ENCODE results near the gene WNK3. TPM values are rescaled to one million over a fixed set of nuclear protein-coding genes. Genes with fewer than 3 reads are reported as not detected.

WNK3 gene
- total and polyA plus RNA-seq, 10 of the 15 experiments (the other 5 are each of a cell fraction or from before 2014, with no cell fraction given) = 0.02 to 0.15 (median 0.03) TPM; not detected in 1

DNA sequence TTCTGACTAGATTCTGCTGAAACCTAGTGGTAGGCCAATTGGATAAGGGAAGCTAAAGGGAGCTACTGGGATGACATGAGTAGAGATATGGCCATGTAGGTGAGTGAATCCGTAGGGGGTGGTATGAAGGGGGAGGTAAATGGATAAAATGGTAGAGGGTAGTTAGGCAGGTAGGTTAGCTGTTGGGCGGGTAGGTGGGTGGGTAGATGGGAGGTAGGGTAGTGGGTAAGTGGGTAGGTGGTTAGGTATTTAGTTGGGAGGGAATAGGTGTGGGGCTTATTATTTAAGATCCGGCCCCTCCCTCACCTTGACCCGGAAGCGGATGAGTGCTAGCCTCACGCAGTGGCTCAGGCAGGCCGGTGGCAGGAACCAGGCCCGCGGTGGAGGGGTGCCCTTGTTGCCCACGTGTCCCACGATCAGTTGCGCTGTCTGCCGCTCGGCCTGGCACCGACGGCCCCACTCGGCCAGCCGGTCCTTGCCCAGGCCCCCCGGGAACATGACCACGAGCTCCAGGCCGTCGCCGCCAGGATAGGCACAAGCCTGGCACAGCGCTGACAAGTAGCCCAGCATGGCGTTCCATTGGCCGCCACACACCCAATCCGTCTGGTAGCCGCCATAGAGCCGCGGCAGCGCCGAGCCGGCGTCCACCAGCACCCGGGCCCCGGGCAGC lies 175.5 kb downstream of the WNK3 start (continued):
- TF ChIP-seq, protein P1, sequence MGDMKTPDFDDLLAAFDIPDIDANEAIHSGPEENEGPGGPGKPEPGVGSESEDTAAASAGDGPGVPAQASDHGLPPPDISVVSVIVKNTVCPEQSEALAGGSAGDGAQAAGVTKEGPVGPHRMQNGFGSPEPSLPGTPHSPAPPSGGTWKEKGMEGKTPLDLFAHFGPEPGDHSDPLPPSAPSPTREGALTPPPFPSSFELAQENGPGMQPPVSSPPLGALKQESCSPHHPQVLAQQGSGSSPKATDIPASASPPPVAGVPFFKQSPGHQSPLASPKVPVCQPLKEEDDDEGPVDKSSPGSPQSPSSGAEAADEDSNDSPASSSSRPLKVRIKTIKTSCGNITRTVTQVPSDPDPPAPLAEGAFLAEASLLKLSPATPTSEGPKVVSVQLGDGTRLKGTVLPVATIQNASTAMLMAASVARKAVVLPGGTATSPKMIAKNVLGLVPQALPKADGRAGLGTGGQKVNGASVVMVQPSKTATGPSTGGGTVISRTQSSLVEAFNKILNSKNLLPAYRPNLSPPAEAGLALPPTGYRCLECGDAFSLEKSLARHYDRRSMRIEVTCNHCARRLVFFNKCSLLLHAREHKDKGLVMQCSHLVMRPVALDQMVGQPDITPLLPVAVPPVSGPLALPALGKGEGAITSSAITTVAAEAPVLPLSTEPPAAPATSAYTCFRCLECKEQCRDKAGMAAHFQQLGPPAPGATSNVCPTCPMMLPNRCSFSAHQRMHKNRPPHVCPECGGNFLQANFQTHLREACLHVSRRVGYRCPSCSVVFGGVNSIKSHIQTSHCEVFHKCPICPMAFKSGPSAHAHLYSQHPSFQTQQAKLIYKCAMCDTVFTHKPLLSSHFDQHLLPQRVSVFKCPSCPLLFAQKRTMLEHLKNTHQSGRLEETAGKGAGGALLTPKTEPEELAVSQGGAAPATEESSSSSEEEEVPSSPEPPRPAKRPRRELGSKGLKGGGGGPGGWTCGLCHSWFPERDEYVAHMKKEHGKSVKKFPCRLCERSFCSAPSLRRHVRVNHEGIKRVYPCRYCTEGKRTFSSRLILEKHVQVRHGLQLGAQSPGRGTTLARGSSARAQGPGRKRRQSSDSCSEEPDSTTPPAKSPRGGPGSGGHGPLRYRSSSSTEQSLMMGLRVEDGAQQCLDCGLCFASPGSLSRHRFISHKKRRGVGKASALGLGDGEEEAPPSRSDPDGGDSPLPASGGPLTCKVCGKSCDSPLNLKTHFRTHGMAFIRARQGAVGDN (IDR thresholded peaks at IDR 0.05) = peak; percentile 87
- TF ChIP-seq, protein P2, sequence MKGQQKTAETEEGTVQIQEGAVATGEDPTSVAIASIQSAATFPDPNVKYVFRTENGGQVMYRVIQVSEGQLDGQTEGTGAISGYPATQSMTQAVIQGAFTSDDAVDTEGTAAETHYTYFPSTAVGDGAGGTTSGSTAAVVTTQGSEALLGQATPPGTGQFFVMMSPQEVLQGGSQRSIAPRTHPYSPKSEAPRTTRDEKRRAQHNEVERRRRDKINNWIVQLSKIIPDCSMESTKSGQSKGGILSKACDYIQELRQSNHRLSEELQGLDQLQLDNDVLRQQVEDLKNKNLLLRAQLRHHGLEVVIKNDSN (IDR thresholded peaks at IDR 0.05; ENCODE audit: borderline replicate concordance, extremely low read length, insufficient read depth, low read depth, low read length) = peak; percentile 41
- TF ChIP-seq DPF2 (IDR thresholded peaks at IDR 0.05) (0 out of 2 replicates have a peak, but pooled peaks have one; percentile 35), RBBP5 (conservative IDR thresholded peaks at IDR 0.05) (no peak), ZZZ3 (IDR thresholded peaks at IDR 0.05; ENCODE audit: control insufficient read depth, insufficient read length, low read depth) (no peak), HDGF (IDR thresholded peaks at IDR 0.05) (0 out of 2 replicates have a peak, but pooled peaks have one; percentile 47), NBN (IDR thresholded peaks at IDR 0.05) (0 out of 2 replicates have a peak, but pooled peaks have one; percentile 24), KDM1A (IDR thresholded peaks at IDR 0.05; ENCODE audit: borderline replicate concordance) (no peak), SIN3A (IDR thresholded peaks at IDR 0.05; ENCODE audit: low read depth, low read length) (peak; percentile 63; the same call in 1 of the 2 replicates), BHLHE40 (IDR thresholded peaks at IDR 0.05; ENCODE audit: borderline replicate concordance in 1 of 2, low read depth in 2 of 2, low read length in 1 of 2) (peak; percentile 7 to 17; a peak in 1 of 4 replicates), NR2C1 (IDR thresholded peaks at IDR 0.05) (peak; percentile 95), MXI1 (IDR thresholded peaks at IDR 0.05; ENCODE audit: low read depth, low read length) (peak; percentile 73), POLR2AphosphoS2 (IDR thresholded peaks at IDR 0.05; ENCODE audit: low read depth, low read length) (peak; percentile 66; the same call in 1 of the 2 replicates)
- TF ChIP-seq, protein P3, sequence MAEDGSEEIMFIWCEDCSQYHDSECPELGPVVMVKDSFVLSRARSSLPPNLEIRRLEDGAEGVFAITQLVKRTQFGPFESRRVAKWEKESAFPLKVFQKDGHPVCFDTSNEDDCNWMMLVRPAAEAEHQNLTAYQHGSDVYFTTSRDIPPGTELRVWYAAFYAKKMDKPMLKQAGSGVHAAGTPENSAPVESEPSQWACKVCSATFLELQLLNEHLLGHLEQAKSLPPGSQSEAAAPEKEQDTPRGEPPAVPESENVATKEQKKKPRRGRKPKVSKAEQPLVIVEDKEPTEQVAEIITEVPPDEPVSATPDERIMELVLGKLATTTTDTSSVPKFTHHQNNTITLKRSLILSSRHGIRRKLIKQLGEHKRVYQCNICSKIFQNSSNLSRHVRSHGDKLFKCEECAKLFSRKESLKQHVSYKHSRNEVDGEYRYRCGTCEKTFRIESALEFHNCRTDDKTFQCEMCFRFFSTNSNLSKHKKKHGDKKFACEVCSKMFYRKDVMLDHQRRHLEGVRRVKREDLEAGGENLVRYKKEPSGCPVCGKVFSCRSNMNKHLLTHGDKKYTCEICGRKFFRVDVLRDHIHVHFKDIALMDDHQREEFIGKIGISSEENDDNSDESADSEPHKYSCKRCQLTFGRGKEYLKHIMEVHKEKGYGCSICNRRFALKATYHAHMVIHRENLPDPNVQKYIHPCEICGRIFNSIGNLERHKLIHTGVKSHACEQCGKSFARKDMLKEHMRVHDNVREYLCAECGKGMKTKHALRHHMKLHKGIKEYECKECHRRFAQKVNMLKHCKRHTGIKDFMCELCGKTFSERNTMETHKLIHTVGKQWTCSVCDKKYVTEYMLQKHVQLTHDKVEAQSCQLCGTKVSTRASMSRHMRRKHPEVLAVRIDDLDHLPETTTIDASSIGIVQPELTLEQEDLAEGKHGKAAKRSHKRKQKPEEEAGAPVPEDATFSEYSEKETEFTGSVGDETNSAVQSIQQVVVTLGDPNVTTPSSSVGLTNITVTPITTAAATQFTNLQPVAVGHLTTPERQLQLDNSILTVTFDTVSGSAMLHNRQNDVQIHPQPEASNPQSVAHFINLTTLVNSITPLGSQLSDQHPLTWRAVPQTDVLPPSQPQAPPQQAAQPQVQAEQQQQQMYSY (CRISPR knock-in tag; IDR thresholded peaks at IDR 0.05) = no peak
- TF ChIP-seq, protein P4, sequence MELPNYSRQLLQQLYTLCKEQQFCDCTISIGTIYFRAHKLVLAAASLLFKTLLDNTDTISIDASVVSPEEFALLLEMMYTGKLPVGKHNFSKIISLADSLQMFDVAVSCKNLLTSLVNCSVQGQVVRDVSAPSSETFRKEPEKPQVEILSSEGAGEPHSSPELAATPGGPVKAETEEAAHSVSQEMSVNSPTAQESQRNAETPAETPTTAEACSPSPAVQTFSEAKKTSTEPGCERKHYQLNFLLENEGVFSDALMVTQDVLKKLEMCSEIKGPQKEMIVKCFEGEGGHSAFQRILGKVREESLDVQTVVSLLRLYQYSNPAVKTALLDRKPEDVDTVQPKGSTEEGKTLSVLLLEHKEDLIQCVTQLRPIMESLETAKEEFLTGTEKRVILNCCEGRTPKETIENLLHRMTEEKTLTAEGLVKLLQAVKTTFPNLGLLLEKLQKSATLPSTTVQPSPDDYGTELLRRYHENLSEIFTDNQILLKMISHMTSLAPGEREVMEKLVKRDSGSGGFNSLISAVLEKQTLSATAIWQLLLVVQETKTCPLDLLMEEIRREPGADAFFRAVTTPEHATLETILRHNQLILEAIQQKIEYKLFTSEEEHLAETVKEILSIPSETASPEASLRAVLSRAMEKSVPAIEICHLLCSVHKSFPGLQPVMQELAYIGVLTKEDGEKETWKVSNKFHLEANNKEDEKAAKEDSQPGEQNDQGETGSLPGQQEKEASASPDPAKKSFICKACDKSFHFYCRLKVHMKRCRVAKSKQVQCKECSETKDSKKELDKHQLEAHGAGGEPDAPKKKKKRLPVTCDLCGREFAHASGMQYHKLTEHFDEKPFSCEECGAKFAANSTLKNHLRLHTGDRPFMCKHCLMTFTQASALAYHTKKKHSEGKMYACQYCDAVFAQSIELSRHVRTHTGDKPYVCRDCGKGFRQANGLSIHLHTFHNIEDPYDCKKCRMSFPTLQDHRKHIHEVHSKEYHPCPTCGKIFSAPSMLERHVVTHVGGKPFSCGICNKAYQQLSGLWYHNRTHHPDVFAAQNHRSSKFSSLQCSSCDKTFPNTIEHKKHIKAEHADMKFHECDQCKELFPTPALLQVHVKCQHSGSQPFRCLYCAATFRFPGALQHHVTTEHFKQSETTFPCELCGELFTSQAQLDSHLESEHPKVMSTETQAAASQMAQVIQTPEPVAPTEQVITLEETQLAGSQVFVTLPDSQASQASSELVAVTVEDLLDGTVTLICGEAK (IDR thresholded peaks at IDR 0.05; ENCODE audit: borderline replicate concordance) = peak; percentile 84

Data from GM12878 (cell line).